GM23338 (cell line): ENCODE measurements around the gene HSD17B1. TPM values are rescaled to one million over a fixed set of nuclear protein-coding genes. Genes with fewer than 3 reads are reported as not detected.

Experiments used
- ATAC-seq: fragments of 200-7000 bp; cut with Tn5 transposase; 3 replicates; pipeline ENCODE4 v1.9.1; 2020
- DNase-seq: peaks from one replicate; pipeline ENCODE4 v3.0.0-alpha.2; 2015; ENCODE audit warnings: low spot score
- H2AFZ ChIP-seq: fragments of 200-600 bp; sonication (generic); 2 replicates; pipeline ENCODE4 v1.8.0; 2016; ENCODE audit warnings: antibody characterized with exemption, mild to moderate bottlenecking, moderate library complexity
- H3F3A ChIP-seq: fragments of 200-600 bp; sonication (generic); replicated peaks from 2 replicates; pipeline ENCODE4 v1.8.0; 2017; ENCODE audit warnings: antibody characterized with exemption, mixed run types, low read depth
- H3K27ac ChIP-seq: fragments of 200-600 bp; sonication (generic); 2 replicates; pipeline ENCODE4 v1.6.1; 2016; ENCODE audit warnings: low read depth
- H3K27me3 ChIP-seq: fragments of 200-600 bp; sonication (generic); 2 replicates; pipeline ENCODE4 v1.8.0; 2016; ENCODE audit warnings: mild to moderate bottlenecking, mixed run types, moderate library complexity; ENCODE audit not compliant: insufficient read depth
- H3K36me3 ChIP-seq: fragments of 200-600 bp; sonication (generic); 2 replicates; pipeline ENCODE4 v1.8.0; 2016; ENCODE audit warnings: mild to moderate bottlenecking; ENCODE audit not compliant: insufficient read depth
- H3K4me1 ChIP-seq: fragments of 200-600 bp; sonication (generic); 2 replicates; pipeline ENCODE4 v1.8.0; 2016; ENCODE audit warnings: mild to moderate bottlenecking, moderate library complexity; ENCODE audit not compliant: insufficient read depth
- H3K4me2 ChIP-seq: fragments of 200-600 bp; sonication (generic); 2 replicates; pipeline ENCODE4 v1.7.1; 2017; ENCODE audit warnings: mixed run types
- H3K4me3 ChIP-seq: fragments of 200-600 bp; sonication (generic); 2 replicates; pipeline ENCODE4 v1.6.1; 2016; ENCODE audit warnings: mixed run types
- H3K79me2 ChIP-seq: fragments of 200-600 bp; sonication (generic); replicated peaks from 2 replicates; pipeline ENCODE4 v1.8.0; 2017; ENCODE audit warnings: mild to moderate bottlenecking; ENCODE audit not compliant: insufficient read depth
- H3K9me2 ChIP-seq: fragments of 200-600 bp; sonication (generic); 2 replicates; pipeline ENCODE4 v1.8.0; 2017; ENCODE audit not compliant: insufficient read depth
- H4K20me1 ChIP-seq: fragments of 200-600 bp; sonication (generic); replicated peaks from 2 replicates; pipeline ENCODE4 v1.8.0; 2017; ENCODE audit warnings: mild to moderate bottlenecking; ENCODE audit not compliant: insufficient read depth
- H3K27ac Mint-ChIP-seq: 2 replicates; pipeline ENCODE4 v1.8.0; 2020; ENCODE audit warnings: inconsistent platforms, mild to moderate bottlenecking, moderate library complexity, mixed read lengths
- H3K27me3 Mint-ChIP-seq: 3 replicates; pipeline ENCODE4 v1.8.0; 2022; ENCODE audit warnings: low read depth, mild to moderate bottlenecking, moderate library complexity, mixed read lengths, inconsistent platforms; ENCODE audit not compliant: insufficient read depth, poor library complexity
- H3K36me3 Mint-ChIP-seq: 3 replicates; pipeline ENCODE4 v1.8.0; 2021; ENCODE audit warnings: low read depth, mild to moderate bottlenecking, inconsistent platforms, moderate library complexity, mixed read lengths
- H3K4me1 Mint-ChIP-seq: 3 replicates; pipeline ENCODE4 v1.8.0; 2020; ENCODE audit warnings: mild to moderate bottlenecking, inconsistent platforms, mixed read lengths
- H3K4me3 Mint-ChIP-seq: 3 replicates; pipeline ENCODE4 v1.8.0; 2021; ENCODE audit warnings: moderate library complexity, mild to moderate bottlenecking, inconsistent platforms, mixed read lengths
- H3K9me3 Mint-ChIP-seq: 3 replicates; pipeline ENCODE4 v1.8.0; 2020; ENCODE audit warnings: moderate library complexity, mild to moderate bottlenecking, inconsistent platforms, mixed read lengths
- CREB1 ChIP-seq: fragments of 250-450 bp; sonication (Bioruptor Pico); IDR thresholded peaks from 2 replicates; pipeline ENCODE4 v1.5.0; 2020; ENCODE audit warnings: low read depth, mild to moderate bottlenecking, moderate library complexity
- CTCF ChIP-seq, 2 experiments: fragments of 200-600 bp in 1 of 2; sonication (generic) in 1 of 2; conservative IDR thresholded peaks; 2 replicates each; pipeline versions ENCODE4 v1.5.1 to v1.6.1; 2016 to 2017; ENCODE audit warnings: antibody characterized with exemption in 2 of 2, low read depth in 2 of 2, mild to moderate bottlenecking in 2 of 2, moderate library complexity in 1 of 2
- ETS1 ChIP-seq: IDR thresholded peaks from 2 replicates; pipeline ENCODE4 v1.6.1; 2016; ENCODE audit warnings: antibody characterized with exemption
- EZH2 ChIP-seq: fragments of 200-600 bp; sonication (generic); IDR thresholded peaks from one replicate; pipeline ENCODE4 v1.8.0; 2017; ENCODE audit warnings: antibody characterized with exemption, mild to moderate bottlenecking, low read depth; ENCODE audit not compliant: unreplicated experiment
- EZH2phosphoT487 ChIP-seq: fragments of 200-600 bp; sonication (generic); IDR thresholded peaks from one replicate; pipeline ENCODE4 v1.8.1; 2018; ENCODE audit warnings: antibody characterized with exemption; ENCODE audit not compliant: unreplicated experiment
- NANOG ChIP-seq: IDR thresholded peaks from 2 replicates; pipeline ENCODE4 v1.6.1; 2016; ENCODE audit warnings: antibody characterized with exemption, borderline replicate concordance
- POLR2AphosphoS5 ChIP-seq: IDR thresholded peaks from 2 replicates; pipeline ENCODE4 v1.6.1; 2016; ENCODE audit warnings: antibody characterized with exemption, low read depth
- REST ChIP-seq: IDR thresholded peaks from one replicate; pipeline ENCODE4 v1.6.1; 2018; ENCODE audit warnings: antibody characterized with exemption; ENCODE audit not compliant: unreplicated experiment
- STAT1 ChIP-seq: IDR thresholded peaks from one replicate; pipeline ENCODE4 v1.6.1; 2016; ENCODE audit warnings: antibody characterized with exemption; ENCODE audit not compliant: unreplicated experiment
- ZNF114 ChIP-seq: fragments of 250-450 bp; sonication (Bioruptor Pico); IDR thresholded peaks from 2 replicates; pipeline ENCODE4 v1.5.0; 2020; ENCODE audit warnings: mild to moderate bottlenecking, moderate library complexity
- ZNF331 ChIP-seq: fragments of 250-450 bp; sonication (Bioruptor Pico); IDR thresholded peaks from 2 replicates; pipeline ENCODE4 v1.5.0; 2020; ENCODE audit warnings: low read depth, mild to moderate bottlenecking, moderate library complexity
- polyA plus RNA-seq: library from polyadenylated mRNA; unstranded; fragments of >200 nt; fragmentation: Nextera tagmentation; extraction: Ambion mirVana; gene quantifications from 2 replicates; pipeline ENCODE4 v1.2.1, GENCODE V29; 2016
- total RNA-seq: library from RNA; depleted of rRNA; stranded (reverse); fragments of >200 nt; shearing (Covaris generic); gene quantifications from 2 replicates; pipeline ENCODE4 v1.2.3, GENCODE V29; 2014

Gene HSD17B1
- total and polyA plus RNA-seq, 2 experiments from 2014 or later: 0.97 to 1.7 TPM

- H3K27ac Mint-ChIP-seq: no peak overlapping the region
- no peak overlapping the region for H3K4me2 ChIP-seq
- H3K4me3 Mint-ChIP-seq: no peak overlapping the region
- no peak overlapping the region for H2AFZ ChIP-seq
- no peak overlapping the region for H3K27ac ChIP-seq
- no peak for TF ChIP-seq STAT1
- TF ChIP-seq ZNF331 (CRISPR knock-in tag): no peak
- TF ChIP-seq CREB1 (CRISPR knock-in tag): no peak
- no peak for TF ChIP-seq ETS1
- no peak for TF ChIP-seq REST
- TF ChIP-seq EZH2phosphoT487: no peak
- TF ChIP-seq ZNF114 (CRISPR knock-in tag): no peak
- TF ChIP-seq EZH2: no peak
- H3K9me3 Mint-ChIP-seq: no peaks in the 10 kb centered on the region
- H3K36me3 Mint-ChIP-seq: peaks cover 61% of the 10 kb centered on the region
- no peaks in the 10 kb centered on the region for H3K9me2 ChIP-seq
- H3K4me1 ChIP-seq: no peaks in the 10 kb centered on the region
- no peak overlapping the region for H3K4me3 ChIP-seq
- H3K27me3 Mint-ChIP-seq: peaks cover 5% of the 10 kb centered on the region
- H3F3A ChIP-seq: no peaks in the 10 kb centered on the region
- H4K20me1 ChIP-seq: 0 out of 2 replicates have a peak, but pooled peaks cover 4% of the 10 kb centered on the region
- peaks cover 29% of the 10 kb centered on the region for H3K36me3 ChIP-seq
- no peaks in the 10 kb centered on the region for H3K27me3 ChIP-seq
- H3K4me1 Mint-ChIP-seq: no peaks in the 10 kb centered on the region
- H3K79me2 ChIP-seq: no peaks in the 10 kb centered on the region
- DNase-seq (no peak), ATAC-seq (no peak)
Observed at GRCh38 chr17:42585353-42585752, 32.6 kb downstream of the HSD17B1 start.

GRCh38 chr17:42586514-42587230 lies 33.9 kb downstream of the HSD17B1 start:
- H3K27me3 ChIP-seq: no peaks in the 10 kb centered on the region
- no peaks in the 10 kb centered on the region for H3K79me2 ChIP-seq
- H3K27me3 Mint-ChIP-seq: peaks cover 5% of the 10 kb centered on the region
- H3K4me3 Mint-ChIP-seq: no peak overlapping the region; the same call in 2 of the 3 replicates
- H3K27ac ChIP-seq: 0 out of 2 replicates have a peak overlapping the region, but pooled peaks have one; percentile 14
- no peaks in the 10 kb centered on the region for H3K9me2 ChIP-seq
- no peaks in the 10 kb centered on the region for H3K9me3 Mint-ChIP-seq
- H4K20me1 ChIP-seq: 0 out of 2 replicates have a peak, but pooled peaks cover 4% of the 10 kb centered on the region
- H3K4me2 ChIP-seq: no peak overlapping the region
- peaks cover 57% of the 10 kb centered on the region for H3K36me3 Mint-ChIP-seq
- no peak overlapping the region for H3K27ac Mint-ChIP-seq
- H3K4me1 Mint-ChIP-seq: no peaks in the 10 kb centered on the region
- no peak overlapping the region for H2AFZ ChIP-seq
- H3K4me3 ChIP-seq: no peak overlapping the region
- H3K36me3 ChIP-seq: peaks cover 29% of the 10 kb centered on the region
- H3F3A ChIP-seq: no peaks in the 10 kb centered on the region
- ATAC-seq: no peak
- no peaks in the 10 kb centered on the region for H3K4me1 ChIP-seq
- DNase-seq: no peak
- TF ChIP-seq REST (no peak), CTCF (conservative IDR thresholded peaks at IDR 0.05; ENCODE audit: low read depth in 2 of 2) (no peak), NANOG (no peak), STAT1 (no peak), POLR2AphosphoS5 (no peak), ETS1 (no peak), ZNF114 (CRISPR knock-in tag) (no peak), ZNF331 (CRISPR knock-in tag) (no peak), EZH2 (no peak), CREB1 (CRISPR knock-in tag) (no peak)
